Effector memory CD8-positive, alpha-beta T cell (primary cell): ENCODE data around the gene ITGAE.
"Not testable (repeated sequence)": the region's sequence is repeated elsewhere in the genome, so short reads cannot be mapped to it uniquely, and the experiment has no call there.

Experiments
- ATAC-seq: fragments of 150-1000 bp; cut with Tn5 transposase; replicated peaks from 2 replicates; pipeline ENCODE4 v1.10.0; 2021; ENCODE audit warnings: mild to moderate bottlenecking, moderate library complexity
- DNase-seq, 3 experiments: peaks; one replicate each; pipeline ENCODE4 v3.0.0; 2021
- H3K27ac Mint-ChIP-seq, 2 donors: one replicate each; pipeline ENCODE4 v1.8.0; 2022; ENCODE audit warnings: mild to moderate bottlenecking in 2 of 2, mixed read lengths in 2 of 2, moderate library complexity in 2 of 2
- H3K27me3 Mint-ChIP-seq, 2 donors: one replicate each; pipeline ENCODE4 v1.8.0; 2022; ENCODE audit warnings: mixed read lengths in 2 of 2
- H3K36me3 Mint-ChIP-seq: one replicate; pipeline ENCODE4 v1.8.0; 2022; ENCODE audit warnings: mild to moderate bottlenecking, moderate library complexity, mixed read lengths; ENCODE audit not compliant: insufficient read depth
- H3K4me1 Mint-ChIP-seq, 2 donors: one replicate each; pipeline ENCODE4 v1.8.0; 2022; ENCODE audit warnings: low read depth in 2 of 2, mixed read lengths in 2 of 2
- H3K4me3 Mint-ChIP-seq, 2 donors: one replicate each; pipeline ENCODE4 v1.8.0; 2022; ENCODE audit warnings: mild to moderate bottlenecking in 2 of 2, mixed read lengths in 2 of 2, moderate library complexity in 2 of 2
- H3K9me3 Mint-ChIP-seq, 2 donors: one replicate each; pipeline ENCODE4 v1.8.0; 2022; ENCODE audit warnings: mixed read lengths in 2 of 2

The ITGAE gene

DNA sequence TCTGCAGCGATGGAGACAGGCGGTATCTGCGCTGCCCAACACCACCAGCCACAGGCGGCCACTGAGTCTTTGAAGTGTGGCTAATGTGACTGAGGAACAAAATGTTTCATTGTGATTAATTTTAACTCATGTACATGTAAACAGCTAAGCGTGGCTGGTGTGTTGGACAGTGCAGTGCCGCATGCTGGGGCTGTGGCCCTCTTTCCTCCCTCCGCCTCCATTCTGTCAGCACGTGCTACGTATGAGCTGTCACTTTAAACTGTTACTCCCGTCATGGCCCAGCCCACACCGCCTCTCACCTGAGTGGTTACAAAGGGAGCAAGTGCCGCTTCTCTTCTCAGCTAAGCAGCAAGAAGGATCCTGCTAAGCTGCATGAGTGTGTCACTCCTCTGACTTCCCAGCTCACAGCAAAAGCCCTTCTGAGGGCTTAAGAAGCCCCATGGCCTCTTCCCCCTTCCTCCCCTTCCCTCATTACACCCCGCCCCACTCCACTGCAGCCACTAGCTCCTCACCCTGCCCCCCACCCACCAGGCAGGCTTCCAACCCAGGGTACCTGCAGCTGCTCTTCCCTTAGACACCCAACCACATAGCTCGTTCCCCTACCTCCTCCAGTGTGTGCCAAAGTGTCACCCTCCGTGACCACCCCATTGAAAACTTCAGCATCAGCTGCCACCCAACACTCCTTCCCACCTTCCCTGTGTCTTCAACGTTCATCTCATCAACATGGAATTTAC is 62.3 kb downstream of the ITGAE start:
- Mint-ChIP-seq H3K27ac (peak overlapping the region; percentile 84 to 88), H3K9me3 (no peaks in the 10 kb centered on the region), H3K27me3 (no peaks in the 10 kb centered on the region), H3K4me3 (peak overlapping the region; percentile 47 to 68), H3K36me3 (peaks cover 11% of the 10 kb centered on the region), H3K4me1 (peaks cover 27 to 35% of the 10 kb centered on the region in 2 donors)
- DNase-seq (peak; percentile 44 to 56 (median 46)), ATAC-seq (peak; percentile 71)

- no peaks in the 10 kb centered on the region for H3K9me3 Mint-ChIP-seq
- DNase-seq = no peak
- peaks cover 24 to 30% of the 10 kb centered on the region in 2 donors for H3K4me1 Mint-ChIP-seq
- peaks cover 14% of the 10 kb centered on the region for H3K36me3 Mint-ChIP-seq
- ATAC-seq = no peak
- H3K27ac Mint-ChIP-seq = no peak overlapping the region
- H3K4me3 Mint-ChIP-seq = no peak overlapping the region
- no peaks in the 10 kb centered on the region for H3K27me3 Mint-ChIP-seq
These were observed 65.5 kb downstream of the ITGAE start for GRCh38 chr17:3735515-3735914.

- ATAC-seq, DNase-seq, H3K27me3 Mint-ChIP-seq, H3K9me3 Mint-ChIP-seq, H3K4me3 Mint-ChIP-seq: not testable (repeated sequence)
- Mint-ChIP-seq H3K27ac (peak overlapping the region in 1 of 2 donors; percentile 44), H3K36me3 (peaks cover 14% of the 10 kb centered on the region), H3K4me1 (peaks cover 20 to 26% of the 10 kb centered on the region in 2 donors)
These were observed 66.1 kb downstream of the ITGAE start for GRCh38 chr17:3734911-3735276.

DNA sequence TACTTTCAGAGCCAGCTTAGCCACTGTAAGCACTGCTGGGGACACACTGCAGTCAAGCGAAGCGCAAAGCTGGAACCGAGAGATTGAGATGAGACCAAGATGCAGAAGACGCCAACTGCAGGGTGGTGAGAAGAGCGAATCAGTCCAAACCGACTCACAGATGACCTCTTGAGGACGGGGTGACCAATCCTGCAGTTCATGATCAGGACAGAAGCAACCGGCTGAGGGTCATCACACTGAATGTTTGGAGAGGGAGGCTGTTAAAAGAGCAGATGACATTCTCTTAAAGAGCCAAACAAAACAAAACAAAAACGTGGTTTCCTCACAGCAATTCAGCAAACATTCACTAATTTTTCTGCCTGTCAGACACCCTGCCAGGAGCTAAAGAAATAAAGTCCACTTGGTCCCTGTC is 68.8 kb downstream of the ITGAE start:
- peaks cover 10% of the 10 kb centered on the region for H3K36me3 Mint-ChIP-seq
- no peak overlapping the region for H3K4me3 Mint-ChIP-seq
- H3K27ac Mint-ChIP-seq = no peak overlapping the region

GRCh38 chr17:3730881-3731429 is 70.0 kb downstream of the ITGAE start:
- Mint-ChIP-seq H3K36me3 (peaks cover 10% of the 10 kb centered on the region), H3K27me3 (no peaks in the 10 kb centered on the region), H3K9me3 (no peaks in the 10 kb centered on the region), H3K27ac (no peak overlapping the region), H3K4me3 (no peak overlapping the region), H3K4me1 (peaks cover 0 to 2% of the 10 kb centered on the region in 2 donors)
- ATAC-seq = no peak
- DNase-seq = no peak

More for the DNA sequence above, 68.8 kb downstream of the ITGAE start:
- DNase-seq (no peak), ATAC-seq (no peak)
- Mint-ChIP-seq H3K4me1 (peaks cover 0 to 6% of the 10 kb centered on the region in 2 donors), H3K27me3 (no peaks in the 10 kb centered on the region), H3K9me3 (no peaks in the 10 kb centered on the region)

DNA sequence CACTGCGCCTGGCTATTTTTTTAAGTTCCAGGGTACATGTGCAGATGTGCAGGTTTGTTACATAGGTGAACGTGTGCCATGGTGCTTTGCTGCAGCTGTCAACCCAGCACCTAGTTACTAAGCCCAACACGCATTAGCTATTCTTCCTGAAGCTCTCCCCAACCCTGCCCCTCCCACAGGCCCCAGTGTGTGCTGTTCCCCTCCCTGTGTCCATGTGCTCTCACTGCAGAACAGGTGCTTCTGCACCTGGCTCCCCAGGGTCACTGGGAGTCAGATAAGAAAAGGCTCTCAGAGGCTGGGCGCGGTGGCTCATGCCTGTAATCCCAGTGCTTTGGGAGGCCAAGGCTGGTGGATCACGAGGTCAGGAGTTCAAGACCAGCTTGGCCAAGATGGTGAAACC is 71.1 kb downstream of the ITGAE start:
- Mint-ChIP-seq H3K27me3 (no peaks in the 10 kb centered on the region), H3K4me3 (no peak overlapping the region), H3K36me3 (peaks cover 10% of the 10 kb centered on the region), H3K4me1 (peaks cover 0 to 2% of the 10 kb centered on the region in 2 donors), H3K27ac (no peak overlapping the region), H3K9me3 (no peaks in the 10 kb centered on the region)
- no peak for DNase-seq
- ATAC-seq = no peak

- H3K9me3 Mint-ChIP-seq = not testable (repeated sequence)
These were observed 72.9 kb downstream of the ITGAE start for GRCh38 chr17:3728099-3728498.

GRCh38 chr17:3727041-3727440 is 73.9 kb downstream of the ITGAE start:
- ATAC-seq (no peak), DNase-seq (no peak)
- Mint-ChIP-seq H3K36me3 (peaks cover 23% of the 10 kb centered on the region), H3K9me3 (no peaks in the 10 kb centered on the region), H3K27me3 (no peaks in the 10 kb centered on the region), H3K4me1 (peaks cover 12 to 16% of the 10 kb centered on the region in 2 donors), H3K4me3 (no peak overlapping the region), H3K27ac (no peak overlapping the region)

More at GRCh38 chr17:3728099-3728498, 72.9 kb downstream of the ITGAE start:
- H3K27me3 Mint-ChIP-seq, DNase-seq, ATAC-seq, H3K4me3 Mint-ChIP-seq, H3K4me1 Mint-ChIP-seq, H3K27ac Mint-ChIP-seq: not testable (repeated sequence)
- H3K36me3 Mint-ChIP-seq = peaks cover 19% of the 10 kb centered on the region

GRCh38 chr17:3724378-3725077 is 76.5 kb downstream of the ITGAE start:
- no peak for DNase-seq
- H3K27ac Mint-ChIP-seq = no peak overlapping the region
- no peaks in the 10 kb centered on the region for H3K9me3 Mint-ChIP-seq
- no peaks in the 10 kb centered on the region for H3K27me3 Mint-ChIP-seq
- H3K36me3 Mint-ChIP-seq = peaks cover 35% of the 10 kb centered on the region
- H3K4me1 Mint-ChIP-seq = peaks cover 18 to 24% of the 10 kb centered on the region in 2 donors
- no peak for ATAC-seq
- H3K4me3 Mint-ChIP-seq = peak overlapping the region; percentile 69 to 87

DNA sequence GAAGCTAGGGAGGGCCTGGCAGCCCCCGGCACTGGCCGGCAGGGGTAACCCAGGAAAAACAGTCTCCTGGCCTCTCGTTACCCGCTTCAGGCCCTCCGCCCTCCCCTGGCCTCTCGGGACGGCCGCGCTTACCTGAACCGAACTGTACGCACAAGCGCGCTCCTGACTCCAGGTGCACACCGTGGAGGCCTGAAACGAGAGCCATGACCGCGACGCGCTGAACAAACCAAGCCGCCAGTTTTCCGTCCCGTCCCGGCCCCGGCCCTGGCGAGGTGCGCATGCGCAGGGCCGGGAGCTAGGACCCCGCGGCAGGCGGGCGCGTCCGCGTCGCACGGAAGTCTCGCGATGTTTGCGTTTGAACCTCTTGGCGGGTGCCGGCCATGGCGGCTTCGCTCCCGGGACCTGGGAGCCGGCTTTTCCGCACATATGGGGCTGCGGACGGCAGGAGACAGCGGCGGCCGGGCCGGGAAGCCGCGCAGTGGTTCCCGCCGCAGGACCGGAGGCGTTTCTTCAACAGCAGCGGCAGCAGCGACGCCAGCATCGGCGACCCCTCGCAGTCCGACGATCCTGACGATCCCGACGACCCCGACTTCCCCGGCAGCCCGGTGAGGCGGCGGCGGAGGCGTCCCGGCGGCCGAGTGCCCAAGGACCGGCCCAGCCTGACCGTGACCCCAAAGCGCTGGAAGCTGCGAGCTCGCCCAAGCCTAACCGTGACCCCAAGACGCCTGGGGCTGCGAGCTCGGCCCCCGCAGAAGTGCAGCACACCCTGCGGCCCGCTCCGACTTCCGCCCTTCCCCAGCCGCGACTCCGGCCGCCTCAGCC is 77.2 kb downstream of the ITGAE start, which contains the start of gene HASPIN:
HASPIN (plus strand) TSS at position 348 of the 822 bp plus-strand sequence; CDS start at position 381, 33 bp downstream.
- Mint-ChIP-seq H3K4me1 (peaks cover 18 to 24% of the 10 kb centered on the region in 2 donors), H3K36me3 (peaks cover 39% of the 10 kb centered on the region)

GRCh38 chr17:3723188-3723555 is 77.8 kb downstream of the ITGAE start:
- Mint-ChIP-seq H3K9me3 (no peaks in the 10 kb centered on the region), H3K4me1 (peaks cover 18 to 24% of the 10 kb centered on the region in 2 donors), H3K36me3 (peaks cover 44% of the 10 kb centered on the region), H3K27me3 (no peaks in the 10 kb centered on the region), H3K4me3 (peak overlapping the region; percentile 69 to 87), H3K27ac (peak overlapping the region; percentile 53 to 70)
- ATAC-seq (no peak), DNase-seq (no peak)

More for the DNA sequence above, 77.2 kb downstream of the ITGAE start, which contains the start of gene HASPIN:
- H3K27ac Mint-ChIP-seq = peak within 1 kb of the TSS; percentile 53 to 70
- no peaks in the 10 kb centered on the region for H3K9me3 Mint-ChIP-seq
- no peaks in the 10 kb centered on the region for H3K27me3 Mint-ChIP-seq
- H3K4me3 Mint-ChIP-seq = peak within 1 kb of the TSS; percentile 69 to 87
- DNase-seq (peak; percentile 88 to 90 (median 90)), ATAC-seq (peak; percentile 95)

DNA sequence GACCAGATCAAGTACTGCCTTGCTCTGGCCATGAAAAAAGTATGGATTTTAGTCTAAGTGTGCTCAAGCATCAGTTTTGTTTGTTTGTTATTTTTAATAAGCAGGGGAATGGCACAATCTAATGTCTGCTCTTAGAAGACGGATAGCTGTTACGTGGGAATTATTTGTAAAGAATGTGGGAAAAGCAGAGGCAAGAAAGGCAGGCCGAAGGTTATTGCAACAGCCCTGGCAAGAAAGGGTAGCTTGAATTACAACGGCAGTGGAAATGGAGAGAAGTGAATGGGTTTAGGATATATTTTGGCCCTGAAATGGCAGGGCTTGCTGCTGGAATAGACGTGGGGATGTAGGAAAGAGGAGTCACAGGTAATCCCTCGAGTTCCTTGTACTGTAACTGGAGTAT is 78.3 kb downstream of the ITGAE start:
- ATAC-seq (no peak), DNase-seq (no peak)
- H3K36me3 Mint-ChIP-seq = peaks cover 49% of the 10 kb centered on the region
- H3K4me3 Mint-ChIP-seq = peak overlapping the region; percentile 69 to 87
- no peaks in the 10 kb centered on the region for H3K9me3 Mint-ChIP-seq
- peaks cover 20 to 25% of the 10 kb centered on the region in 2 donors for H3K4me1 Mint-ChIP-seq
- peak overlapping the region; percentile 53 to 70 for H3K27ac Mint-ChIP-seq
- no peaks in the 10 kb centered on the region for H3K27me3 Mint-ChIP-seq

- peaks cover 20 to 31% of the 10 kb centered on the region in 2 donors for H3K4me1 Mint-ChIP-seq
- no peak overlapping the region for H3K27ac Mint-ChIP-seq
- no peak for DNase-seq
- no peaks in the 10 kb centered on the region for H3K9me3 Mint-ChIP-seq
- H3K4me3 Mint-ChIP-seq = no peak overlapping the region
- peaks cover 73% of the 10 kb centered on the region for H3K36me3 Mint-ChIP-seq
- ATAC-seq = no peak
- H3K27me3 Mint-ChIP-seq = no peaks in the 10 kb centered on the region
These were observed 81.7 kb downstream of the ITGAE start for GRCh38 chr17:3719265-3719664.
